ENCODE measurements around the gene KIRREL3. TPM values are rescaled to one million over a fixed set of nuclear protein-coding genes. Genes with fewer than 3 reads are reported as not detected.

The KIRREL3 gene
- total and polyA plus RNA-seq, 2 of the 8 experiments (the other 6 are each of a cell fraction or from before 2014, with no cell fraction given) = 0.29 to 0.32 TPM

DNA sequence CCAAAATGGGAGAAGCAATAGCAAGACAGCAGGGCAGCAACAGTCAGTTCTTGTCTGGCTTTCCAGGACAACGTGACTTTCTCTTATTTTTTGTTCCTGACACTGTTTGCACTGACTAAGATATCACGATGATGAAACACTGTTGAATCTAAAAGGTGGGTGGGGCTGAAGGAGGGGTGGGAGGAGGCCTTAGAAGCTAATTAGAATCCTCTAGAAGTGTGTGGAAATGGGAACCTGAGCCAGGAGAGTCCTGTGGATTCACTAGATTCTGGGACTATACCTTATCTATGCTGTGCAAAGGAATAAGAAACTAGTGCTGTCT lies 344.8 kb downstream of the KIRREL3 start (continued):
- no peak for TF ChIP-seq CHD7 (IDR thresholded peaks at IDR 0.05; ENCODE audit: insufficient replicate concordance, low read length)
- no peak for TF ChIP-seq TEAD4 (IDR thresholded peaks at IDR 0.05; ENCODE audit: low read depth, low read length)
- TF ChIP-seq, protein P1, sequence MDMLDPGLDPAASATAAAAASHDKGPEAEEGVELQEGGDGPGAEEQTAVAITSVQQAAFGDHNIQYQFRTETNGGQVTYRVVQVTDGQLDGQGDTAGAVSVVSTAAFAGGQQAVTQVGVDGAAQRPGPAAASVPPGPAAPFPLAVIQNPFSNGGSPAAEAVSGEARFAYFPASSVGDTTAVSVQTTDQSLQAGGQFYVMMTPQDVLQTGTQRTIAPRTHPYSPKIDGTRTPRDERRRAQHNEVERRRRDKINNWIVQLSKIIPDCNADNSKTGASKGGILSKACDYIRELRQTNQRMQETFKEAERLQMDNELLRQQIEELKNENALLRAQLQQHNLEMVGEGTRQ (IDR thresholded peaks at IDR 0.05; ENCODE audit: low read length) = no peak
- no peak for TF ChIP-seq GABPA (IDR thresholded peaks at IDR 0.05; ENCODE audit: borderline replicate concordance, insufficient read depth, low read length)
- TF ChIP-seq PHF8 (conservative IDR thresholded peaks at IDR 0.05; ENCODE audit: low read depth, low read length) = no peak
- TF ChIP-seq CHD1 (IDR thresholded peaks at IDR 0.05; ENCODE audit: low read depth, low read length) = no peak
- no peak for TF ChIP-seq EZH2 (IDR thresholded peaks at IDR 0.05; ENCODE audit: low read depth, low read length, severe bottlenecking)
- TF ChIP-seq SP1 (IDR thresholded peaks at IDR 0.05; ENCODE audit: low read depth, low read length) = no peak
- no peak for TF ChIP-seq POLR2A (IDR thresholded peaks at IDR 0.05; ENCODE audit: control extremely low read depth in 1 of 2, low read depth in 2 of 2, low read length in 2 of 2)
- TF ChIP-seq POLR2AphosphoS5 (IDR thresholded peaks at IDR 0.05; ENCODE audit: low read depth, low read length) = no peak
- no peak for TF ChIP-seq SP4 (IDR thresholded peaks at IDR 0.05; ENCODE audit: low read length)
- TF ChIP-seq SIN3A (conservative IDR thresholded peaks at IDR 0.05 in 1 of 2, IDR thresholded peaks at IDR 0.05 in 1 of 2; ENCODE audit: low read depth in 1 of 2, low read length in 2 of 2) = no peak

Measured in H1 (cell line).